NCI-H146 treated with DMSO at 0.1 percent for 48 hours (cell line): Measurements from ENCODE around the gene C1QTNF9B.

ENCODE experiments used
- DNase-seq: peaks from one replicate; lab custom pipeline; 2025; ENCODE audit not compliant: unreplicated experiment; lab: John Stamatoyannopoulos, UW

Gene C1QTNF9B

DNA sequence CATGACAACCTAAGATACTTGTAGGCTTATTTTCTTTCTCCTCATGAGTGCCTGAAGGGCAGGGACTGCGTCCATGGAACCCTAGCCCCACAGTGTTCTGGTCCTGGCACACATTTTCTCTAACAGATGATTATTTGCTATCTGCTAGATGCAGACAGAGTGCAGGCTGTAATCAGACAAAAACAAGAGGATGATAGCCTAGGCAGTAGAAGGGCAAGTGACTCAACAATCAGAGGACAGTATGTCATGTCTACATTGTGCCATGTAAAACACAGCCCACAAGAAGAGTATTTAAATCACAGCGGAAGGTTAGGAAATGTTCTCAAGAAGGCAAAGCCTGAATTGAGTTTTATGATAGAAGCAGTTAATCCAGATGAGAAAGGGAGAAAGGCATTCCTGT lies 37.4 kb downstream of the C1QTNF9B start:
- no peak for DNase-seq

DNA sequence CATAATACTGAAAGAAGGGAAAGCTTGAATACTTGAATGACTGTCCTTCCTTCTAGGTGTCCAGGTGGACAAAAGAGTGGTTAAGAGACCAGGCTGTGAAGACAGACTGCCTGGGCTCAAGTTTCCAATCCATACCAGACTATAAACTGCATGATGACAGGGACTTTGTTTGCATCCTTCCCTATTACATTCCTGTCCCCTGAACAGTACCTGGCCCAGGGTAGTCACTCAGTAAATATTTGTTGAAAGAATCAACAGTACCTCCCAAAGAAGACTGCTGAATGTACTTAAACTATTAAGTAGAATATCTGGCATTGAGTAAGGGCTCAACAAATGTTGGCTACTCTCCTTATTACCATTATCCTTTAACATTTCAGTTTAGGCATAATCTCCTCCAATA lies 37.8 kb downstream of the C1QTNF9B start:
- DNase-seq = no peak

GRCh38 chr13:23858546-23858945 lies 38.8 kb downstream of the C1QTNF9B start:
- no peak for DNase-seq

DNA sequence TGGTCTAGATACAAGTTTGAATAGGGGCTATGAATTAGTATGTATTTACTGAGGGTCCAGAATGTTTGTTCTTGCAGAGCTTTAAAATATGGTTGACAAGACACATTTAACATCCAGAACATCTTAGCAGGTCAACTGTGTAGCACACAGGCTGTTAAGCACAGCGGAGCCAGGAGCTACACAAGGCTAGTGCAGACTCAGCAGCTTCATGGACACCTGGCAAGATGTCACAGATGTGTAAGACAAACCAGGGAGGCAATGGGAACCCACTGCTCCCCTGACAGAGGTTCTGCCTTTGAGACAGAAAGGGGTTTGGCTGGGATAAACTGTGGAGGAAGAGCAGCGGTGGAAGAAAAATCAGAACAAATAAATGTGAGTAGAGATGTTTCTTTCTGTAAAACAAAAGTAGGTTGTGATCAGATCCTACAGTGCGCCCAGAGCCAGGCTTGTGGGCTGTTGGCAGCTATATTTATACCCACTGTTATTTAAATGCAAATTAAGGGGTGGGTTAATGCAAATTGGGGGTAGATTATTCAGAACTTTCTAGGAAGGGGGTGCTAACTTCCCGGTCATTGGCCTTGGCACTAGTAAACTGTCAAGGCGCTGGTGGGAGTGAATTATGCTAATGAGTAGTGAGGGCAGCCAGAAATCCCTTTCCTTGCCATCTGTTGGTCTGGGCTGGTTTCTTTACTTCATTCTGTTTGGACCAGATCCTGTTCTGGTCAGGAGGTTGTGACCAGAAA lies 41.1 kb downstream of the C1QTNF9B start:
- no peak for DNase-seq

GRCh38 chr13:23855360-23855759 lies 41.9 kb downstream of the C1QTNF9B start:
- DNase-seq = no peak

GRCh38 chr13:23852351-23852750 lies 45.0 kb downstream of the C1QTNF9B start:
- no peak for DNase-seq

- no peak for DNase-seq
These were observed 46.2 kb downstream of the C1QTNF9B start for GRCh38 chr13:23851106-23851505.

GRCh38 chr13:23850134-23850533 lies 47.2 kb downstream of the C1QTNF9B start:
- DNase-seq = no peak

- DNase-seq = no peak
These were observed 47.6 kb downstream of the C1QTNF9B start for GRCh38 chr13:23849670-23850069.

- DNase-seq = no peak
These were observed 48.6 kb downstream of the C1QTNF9B start for GRCh38 chr13:23848646-23849141.

- no peak for DNase-seq
These were observed 49.3 kb downstream of the C1QTNF9B start for GRCh38 chr13:23848019-23848418.

DNA sequence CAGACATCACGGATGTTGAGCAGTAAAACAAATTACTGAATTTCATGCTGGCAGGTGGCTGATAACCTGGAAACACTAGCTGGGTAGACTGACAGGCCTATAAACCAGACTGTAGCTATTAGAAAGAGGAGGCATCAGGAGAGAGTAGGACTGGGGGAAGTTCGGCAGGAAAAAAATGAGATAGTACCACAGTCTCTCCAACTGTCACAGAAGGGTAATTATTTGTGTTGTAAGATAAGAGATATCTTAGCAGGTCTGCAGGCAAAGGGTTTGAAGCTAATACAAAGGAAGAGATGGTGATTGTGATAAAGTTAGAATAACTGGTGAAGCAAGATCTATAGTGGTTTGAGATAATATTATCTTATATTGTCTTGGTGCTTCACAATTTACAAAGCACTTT lies 49.8 kb downstream of the C1QTNF9B start:
- no peak for DNase-seq

- no peak for DNase-seq
These were observed 52.1 kb downstream of the C1QTNF9B start for GRCh38 chr13:23845105-23845725.

- no peak for DNase-seq
These were observed 53.2 kb downstream of the C1QTNF9B start for GRCh38 chr13:23844132-23844531.

DNA sequence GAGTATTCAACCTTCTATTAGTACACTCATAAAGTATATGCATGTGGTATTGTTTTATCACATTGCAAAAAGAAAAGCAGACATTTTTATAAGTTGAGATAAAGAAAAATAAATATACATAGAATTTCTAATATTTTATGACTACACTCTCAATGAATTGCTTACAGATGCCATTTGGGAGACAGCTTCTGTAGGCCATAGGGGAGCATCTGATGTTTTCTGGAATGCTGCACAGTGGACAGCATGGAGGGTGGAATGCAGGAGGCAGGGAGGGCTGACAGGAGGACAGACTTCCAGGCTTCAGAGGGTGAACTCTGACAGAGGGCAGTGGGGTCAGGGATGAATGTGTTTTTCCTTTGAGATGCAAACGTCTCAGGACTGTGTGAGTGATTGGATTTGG lies 53.9 kb downstream of the C1QTNF9B start:
- DNase-seq = no peak

DNA sequence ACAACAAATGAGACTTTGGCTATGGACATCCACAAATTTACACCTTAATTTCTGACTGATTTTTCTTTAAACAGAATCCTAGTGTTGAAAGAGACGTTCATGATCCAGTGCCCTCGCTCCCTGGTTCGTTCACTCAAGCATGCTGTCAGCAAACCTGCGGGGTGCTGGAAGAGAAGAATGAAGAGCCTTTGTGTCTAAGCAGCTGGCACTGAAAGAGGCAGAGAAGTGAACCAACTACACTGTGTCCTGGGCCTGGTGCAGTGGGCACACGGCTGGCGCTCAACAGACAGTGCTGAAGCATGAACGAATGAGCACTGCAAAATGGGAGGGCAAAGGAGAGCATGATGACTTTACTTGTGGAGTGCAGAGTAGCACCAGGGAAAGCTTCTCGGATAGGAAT lies 54.9 kb downstream of the C1QTNF9B start:
- DNase-seq = no peak
